Measurements from ENCODE around the gene ABCG5.

The ABCG5 gene

GRCh38 chr2:43812006-43812405 lies 26.6 kb downstream of the ABCG5 start:
- FAIRE-seq, result no peak
- no peak for DNase-seq (ENCODE audit: insufficient read length, low spot score)

- peak; percentile 75 for FAIRE-seq
Observed at GRCh38 chr2:43810888-43811287, 27.8 kb downstream of the ABCG5 start.

DNA sequence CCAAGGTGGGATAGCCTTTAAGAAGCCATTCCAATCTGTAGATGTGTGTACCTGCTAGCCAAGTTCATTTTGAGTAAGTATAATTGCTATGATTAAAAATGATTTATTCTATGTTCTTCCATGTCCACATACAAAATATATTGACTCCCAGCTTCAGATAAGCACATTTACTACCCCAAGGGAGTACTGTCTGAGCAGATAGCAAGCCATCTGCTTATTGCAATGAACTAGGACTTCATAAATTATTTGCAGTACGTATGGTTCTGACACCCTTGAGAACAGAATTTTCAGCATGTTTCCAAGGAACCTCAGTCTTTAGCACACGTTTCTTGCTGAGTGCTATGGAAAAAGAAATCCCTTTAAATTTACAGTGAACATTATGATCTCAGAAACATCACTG lies 28.2 kb downstream of the ABCG5 start:
- no peak for DNase-seq (ENCODE audit: insufficient read length, low spot score)
- no peak for FAIRE-seq

More at GRCh38 chr2:43810888-43811287, 27.8 kb downstream of the ABCG5 start:
- no peak for DNase-seq (ENCODE audit: insufficient read length, low spot score)

DNA sequence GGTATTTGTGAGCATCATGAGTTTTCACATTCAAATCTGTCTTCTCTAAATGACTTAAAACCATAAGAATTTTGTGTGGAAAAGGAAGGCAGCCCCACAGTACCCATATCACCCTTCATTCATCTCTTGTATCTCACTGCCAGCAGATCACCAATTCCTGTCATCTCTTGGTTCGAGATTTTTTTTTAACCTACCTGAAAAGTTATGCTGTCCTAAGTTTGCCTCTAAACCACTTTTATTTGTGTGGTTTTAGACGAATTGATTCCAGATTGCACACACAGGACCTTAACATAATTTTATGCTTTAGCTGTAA lies 32.0 kb downstream of the ABCG5 start:
- DNase-seq (ENCODE audit: insufficient read length, low spot score), result no peak
- FAIRE-seq, result no peak

DNA sequence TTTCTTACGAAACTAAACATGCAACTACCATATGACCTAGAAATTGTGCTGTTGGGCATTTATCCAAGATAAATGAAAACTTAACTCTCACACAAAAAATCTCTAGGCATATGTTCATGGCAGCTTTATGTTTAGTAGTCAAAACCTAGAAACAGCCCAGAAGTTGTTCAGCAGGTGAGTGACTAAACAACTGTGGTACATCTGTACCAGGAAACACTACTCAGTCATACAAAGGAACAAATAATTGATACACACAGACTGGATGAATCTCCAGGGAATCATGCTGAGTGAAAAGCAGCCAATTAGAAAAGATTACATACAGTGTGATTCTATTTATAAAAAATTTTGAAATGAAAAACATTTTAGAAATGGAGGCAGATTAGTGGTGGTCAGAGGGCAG lies 35.5 kb downstream of the ABCG5 start:
- DNase-seq (ENCODE audit: insufficient read length, low spot score) (no peak), FAIRE-seq (no peak)

- DNase-seq (ENCODE audit: insufficient read length, low spot score) (no peak), FAIRE-seq (no peak)
Observed at GRCh38 chr2:43802135-43802534, 36.5 kb downstream of the ABCG5 start.

GRCh38 chr2:43800894-43801293 lies 37.7 kb downstream of the ABCG5 start:
- FAIRE-seq, result no peak
- no peak for DNase-seq (ENCODE audit: insufficient read length, low spot score)

GRCh38 chr2:43798300-43798699 lies 40.3 kb downstream of the ABCG5 start:
- no peak for DNase-seq (ENCODE audit: insufficient read length, low spot score)
- FAIRE-seq, result peak; percentile 49

DNA sequence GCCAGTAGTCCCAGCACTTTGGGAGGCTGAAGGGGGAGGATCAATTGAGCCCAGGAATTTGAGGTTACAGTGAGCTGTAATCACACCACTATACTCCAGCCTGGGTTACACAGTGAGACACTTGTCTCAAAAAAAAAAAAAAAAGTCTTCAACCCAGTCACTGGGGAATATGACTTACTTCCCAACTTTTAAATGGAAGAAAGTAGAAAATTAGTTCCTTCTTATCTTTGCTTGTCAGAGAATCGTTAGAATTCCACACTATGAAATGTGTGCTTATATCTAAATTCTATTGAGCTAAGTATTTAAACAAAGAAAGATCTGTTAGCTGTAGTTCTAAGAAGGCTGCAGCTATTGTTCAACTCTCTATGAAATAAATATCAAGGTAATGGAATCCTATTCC lies 42.4 kb downstream of the ABCG5 start:
- no peak for DNase-seq (ENCODE audit: insufficient read length, low spot score)
- FAIRE-seq, result no peak

GRCh38 chr2:43794956-43795355 lies 43.7 kb downstream of the ABCG5 start:
- FAIRE-seq, result no peak
- no peak for DNase-seq (ENCODE audit: insufficient read length, low spot score)

GRCh38 chr2:43792653-43793052 lies 46.0 kb downstream of the ABCG5 start:
- no peak for DNase-seq (ENCODE audit: insufficient read length, low spot score)

DNA sequence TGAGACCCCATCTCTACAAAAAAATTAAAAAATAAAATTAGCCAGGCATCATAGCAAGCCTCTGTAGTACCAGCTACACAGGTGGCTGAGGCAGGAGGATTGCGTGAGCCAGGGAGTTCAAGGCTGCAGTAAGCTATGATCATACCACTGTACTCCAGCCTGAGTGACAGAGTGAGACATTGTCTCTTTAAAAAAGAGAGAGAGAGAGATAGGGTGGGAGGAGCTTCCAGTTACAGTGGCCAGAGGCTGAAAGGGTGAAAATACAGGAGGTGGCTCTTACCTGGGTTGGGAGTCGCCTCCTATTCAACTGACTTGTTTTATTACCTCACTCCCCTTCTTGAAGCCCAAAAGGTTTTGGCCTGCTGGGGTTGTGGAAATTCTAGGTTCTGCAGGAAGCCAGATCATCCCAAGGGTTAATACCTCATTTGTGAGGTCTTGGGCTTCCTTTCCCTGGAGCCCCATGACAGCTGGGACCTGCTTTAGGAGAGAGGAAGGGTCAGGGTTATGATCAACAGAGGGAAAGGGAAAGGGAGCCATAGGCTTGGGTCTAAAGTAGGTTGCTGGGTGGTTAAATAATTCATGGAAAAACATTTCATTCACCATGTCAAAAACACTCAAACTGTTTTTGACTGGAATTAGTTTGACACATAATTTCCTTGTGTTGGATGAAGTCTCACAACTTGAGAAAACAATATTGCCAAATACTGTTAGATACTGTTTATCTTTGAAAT lies 47.4 kb downstream of the ABCG5 start:
- FAIRE-seq (peak; percentile 8), DNase-seq (ENCODE audit: insufficient read length, low spot score) (no peak)

More at GRCh38 chr2:43792653-43793052, 46.0 kb downstream of the ABCG5 start:
- FAIRE-seq, result peak; percentile 85

DNA sequence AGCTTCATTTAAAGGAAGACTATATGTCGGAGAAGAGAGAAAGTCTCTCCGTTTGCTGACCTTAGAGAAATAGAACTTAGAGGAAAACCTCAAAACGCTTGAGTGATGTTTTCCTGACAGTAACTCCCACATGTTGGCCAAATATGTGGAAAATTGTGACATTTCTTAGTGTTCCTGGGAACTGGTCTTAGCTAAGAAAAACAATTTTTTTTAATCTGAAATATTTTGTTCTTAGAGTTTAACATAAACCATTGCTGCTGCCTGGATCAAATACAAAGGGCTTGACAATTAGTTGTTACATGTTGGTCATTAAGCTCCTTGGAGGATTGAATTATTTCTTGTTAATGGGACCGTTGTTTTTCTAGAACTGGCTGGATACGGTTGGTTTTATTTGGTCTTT lies 48.5 kb downstream of the ABCG5 start:
- FAIRE-seq, result no peak
- no peak for DNase-seq (ENCODE audit: insufficient read length, low spot score)

- DNase-seq (ENCODE audit: insufficient read length, low spot score) (no peak), FAIRE-seq (no peak)
Observed at GRCh38 chr2:43788646-43789045, 50.0 kb downstream of the ABCG5 start.

- FAIRE-seq (no peak), DNase-seq (ENCODE audit: insufficient read length, low spot score) (no peak)
Observed at GRCh38 chr2:43787895-43788294, 50.7 kb downstream of the ABCG5 start.

DNA sequence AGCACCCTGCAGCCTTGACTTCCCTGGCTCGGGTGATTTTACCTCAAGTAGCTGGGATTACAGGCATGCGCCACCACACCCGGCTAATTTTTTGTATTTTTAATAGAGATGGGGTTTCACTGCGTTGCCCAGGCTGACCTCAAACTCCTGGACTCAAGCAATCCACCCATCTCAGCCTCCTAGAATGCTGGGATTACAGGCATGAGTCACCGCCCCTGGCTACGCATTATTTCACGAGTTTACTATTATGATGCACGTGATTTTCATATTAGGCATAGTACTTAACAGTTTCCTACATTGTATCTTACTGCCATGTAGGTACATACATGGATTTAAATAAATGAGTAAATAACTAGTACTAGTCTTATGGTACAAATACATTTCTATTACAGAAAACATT lies 60.4 kb downstream of the ABCG5 start:
- DNase-seq (ENCODE audit: insufficient read length, low spot score) (no peak), FAIRE-seq (no peak)

GRCh38 chr2:43777306-43777926 lies 61.2 kb downstream of the ABCG5 start:
- DNase-seq (ENCODE audit: insufficient read length, low spot score), result no peak
- FAIRE-seq, result no peak

DNA sequence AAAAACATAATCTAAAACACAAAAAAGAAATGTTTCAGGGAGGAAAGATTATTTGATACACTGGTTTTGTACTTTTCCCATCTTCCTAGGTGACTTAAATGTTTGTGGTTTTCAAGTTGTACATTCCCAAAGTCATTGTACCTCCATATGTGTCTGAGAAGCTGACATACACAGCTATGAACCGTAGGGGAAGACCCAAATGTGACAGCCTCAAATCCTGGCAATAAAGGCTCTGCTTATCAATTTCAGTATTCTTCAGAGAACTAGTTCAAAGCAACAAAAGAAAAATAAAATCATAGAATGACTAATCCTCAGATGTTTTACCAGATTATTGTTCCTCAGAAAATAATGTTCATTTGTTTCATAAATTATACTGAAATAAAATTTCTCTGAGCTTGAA lies 62.3 kb downstream of the ABCG5 start:
- no peak for DNase-seq (ENCODE audit: insufficient read length, low spot score)
- no peak for FAIRE-seq

DNA sequence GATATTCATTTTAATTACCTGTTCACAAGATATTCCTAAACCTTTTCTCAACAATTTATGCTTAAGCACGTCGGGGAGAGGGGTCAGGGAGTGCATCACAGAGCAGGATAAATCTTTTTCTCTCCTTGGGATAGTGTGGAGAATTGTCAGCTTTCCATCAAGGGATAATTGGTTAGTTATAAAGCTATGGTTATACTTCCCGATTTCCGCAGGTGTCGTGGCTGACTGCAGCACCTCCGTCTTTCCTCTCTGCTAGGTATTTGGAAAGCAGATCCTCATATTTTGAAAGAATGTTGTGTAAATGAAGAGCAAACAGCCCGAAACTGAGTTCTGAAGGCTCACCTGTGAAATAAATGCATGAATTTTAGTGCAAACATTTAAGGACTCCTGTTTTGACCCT lies 64.0 kb downstream of the ABCG5 start:
- DNase-seq (ENCODE audit: insufficient read length, low spot score), result no peak
- FAIRE-seq, result no peak

GRCh38 chr2:43773876-43774613 lies 64.6 kb downstream of the ABCG5 start, which contains the start of gene DYNC2LI1:
Gene DYNC2LI1 (plus strand): TSS chr2:43774039. CDS start chr2:43774139, 100 bp downstream.
- DNase-seq (ENCODE audit: insufficient read length, low spot score), result peak; percentile 85
- peak; percentile 95 for FAIRE-seq

DNA sequence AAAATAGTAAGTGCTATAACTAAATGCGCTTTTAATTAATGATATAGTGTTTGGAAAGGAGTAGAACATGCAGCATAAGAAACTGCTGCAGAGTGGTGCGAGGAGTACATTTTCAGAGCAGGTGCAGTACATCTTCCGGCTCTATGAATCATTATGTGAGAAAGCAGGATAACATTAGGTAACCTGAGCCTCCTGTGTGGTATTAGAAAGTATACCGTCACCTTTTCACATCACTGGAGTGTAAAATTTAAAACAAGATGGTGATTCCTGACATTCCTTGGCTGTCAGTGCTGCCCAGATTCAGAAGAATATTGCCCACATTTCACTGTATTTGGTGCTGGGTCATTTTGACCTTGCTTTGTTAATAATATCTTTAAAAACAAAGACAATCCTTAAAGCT lies 72.6 kb downstream of the ABCG5 start:
- FAIRE-seq (no peak), DNase-seq (ENCODE audit: insufficient read length, low spot score) (no peak)

Measured in GM19239 (cell line).